ENCODE measurements around the gene LRCH1. TPM values are rescaled to one million over a fixed set of nuclear protein-coding genes. Genes with fewer than 3 reads are reported as not detected.

Gene LRCH1
- total and polyA plus RNA-seq, 2 of the 4 experiments (the other 2 are of a cell fraction), result 7.0 to 8.8 TPM

- H2BK15ac ChIP-seq (ENCODE audit: low read depth, low read length), result no peak overlapping the region
- dilution Hi-C loops (cut with HindIII; ENCODE audit: low sequenced_read_pairs, unreplicated experiment) (no loop called here), in situ Hi-C loops (cut with MboI; ENCODE audit: low sequenced_read_pairs) (no loop called here), intact Hi-C loops (cut with micrococcal nuclease) (no loop called here)
- peak overlapping the region; percentile 6; the same call in 1 of the 2 replicates for H3K14ac ChIP-seq (replicated peaks; ENCODE audit: low read depth, low read length)
- TF ChIP-seq CHD1 (IDR thresholded peaks at IDR 0.05; ENCODE audit: low read depth, low read length) (no peak), FOS (IDR thresholded peaks at IDR 0.05; ENCODE audit: low read depth, low read length) (no peak), BHLHE40 (IDR thresholded peaks at IDR 0.05; ENCODE audit: low read depth, low read length) (no peak), NFE2L2 (IDR thresholded peaks at IDR 0.05; ENCODE audit: low read depth, low read length) (no peak), RAD21 (IDR thresholded peaks at IDR 0.05; ENCODE audit: low read length) (no peak), CEBPB (IDR thresholded peaks at IDR 0.05; ENCODE audit: low read depth, low read length) (no peak), POLR2A (IDR thresholded peaks at IDR 0.05; ENCODE audit: low read depth, low read length) (no peak), SMC3 (IDR thresholded peaks at IDR 0.05; ENCODE audit: low read depth, low read length) (no peak), RFX5 (IDR thresholded peaks at IDR 0.05; ENCODE audit: low read depth, low read length) (no peak), RCOR1 (IDR thresholded peaks at IDR 0.05; ENCODE audit: insufficient replicate concordance, low read length) (no peak), MXI1 (IDR thresholded peaks at IDR 0.05; ENCODE audit: borderline replicate concordance, low read depth, low read length) (no peak), MAZ (IDR thresholded peaks at IDR 0.05; ENCODE audit: borderline replicate concordance, low read depth, low read length) (no peak), MAFK (IDR thresholded peaks at IDR 0.05; ENCODE audit: low read depth, low read length) (no peak), ELK1 (IDR thresholded peaks at IDR 0.05; ENCODE audit: borderline replicate concordance, low read depth, low read length) (no peak)
- TF ChIP-seq, protein P1, sequence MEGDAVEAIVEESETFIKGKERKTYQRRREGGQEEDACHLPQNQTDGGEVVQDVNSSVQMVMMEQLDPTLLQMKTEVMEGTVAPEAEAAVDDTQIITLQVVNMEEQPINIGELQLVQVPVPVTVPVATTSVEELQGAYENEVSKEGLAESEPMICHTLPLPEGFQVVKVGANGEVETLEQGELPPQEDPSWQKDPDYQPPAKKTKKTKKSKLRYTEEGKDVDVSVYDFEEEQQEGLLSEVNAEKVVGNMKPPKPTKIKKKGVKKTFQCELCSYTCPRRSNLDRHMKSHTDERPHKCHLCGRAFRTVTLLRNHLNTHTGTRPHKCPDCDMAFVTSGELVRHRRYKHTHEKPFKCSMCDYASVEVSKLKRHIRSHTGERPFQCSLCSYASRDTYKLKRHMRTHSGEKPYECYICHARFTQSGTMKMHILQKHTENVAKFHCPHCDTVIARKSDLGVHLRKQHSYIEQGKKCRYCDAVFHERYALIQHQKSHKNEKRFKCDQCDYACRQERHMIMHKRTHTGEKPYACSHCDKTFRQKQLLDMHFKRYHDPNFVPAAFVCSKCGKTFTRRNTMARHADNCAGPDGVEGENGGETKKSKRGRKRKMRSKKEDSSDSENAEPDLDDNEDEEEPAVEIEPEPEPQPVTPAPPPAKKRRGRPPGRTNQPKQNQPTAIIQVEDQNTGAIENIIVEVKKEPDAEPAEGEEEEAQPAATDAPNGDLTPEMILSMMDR (conservative IDR thresholded peaks at IDR 0.05; ENCODE audit: low read depth, low read length), result no peak
- TF ChIP-seq, protein P2, sequence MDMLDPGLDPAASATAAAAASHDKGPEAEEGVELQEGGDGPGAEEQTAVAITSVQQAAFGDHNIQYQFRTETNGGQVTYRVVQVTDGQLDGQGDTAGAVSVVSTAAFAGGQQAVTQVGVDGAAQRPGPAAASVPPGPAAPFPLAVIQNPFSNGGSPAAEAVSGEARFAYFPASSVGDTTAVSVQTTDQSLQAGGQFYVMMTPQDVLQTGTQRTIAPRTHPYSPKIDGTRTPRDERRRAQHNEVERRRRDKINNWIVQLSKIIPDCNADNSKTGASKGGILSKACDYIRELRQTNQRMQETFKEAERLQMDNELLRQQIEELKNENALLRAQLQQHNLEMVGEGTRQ (IDR thresholded peaks at IDR 0.05; ENCODE audit: low read depth, low read length), result no peak
- ATAC-seq (ENCODE audit: low read depth), result no peak
- H3K4me2 ChIP-seq (ENCODE audit: low read depth, low read length), result no peak overlapping the region
- H3K9ac ChIP-seq (ENCODE audit: low read depth, low read length), result no peak overlapping the region
- DNase-seq, result no peak
- H3K23ac ChIP-seq (ENCODE audit: low read depth, low read length), result no peak overlapping the region
- H2BK120ac ChIP-seq (ENCODE audit: low read depth, low read length), result no peak overlapping the region
- H3K79me1 ChIP-seq (ENCODE audit: low read depth in 1 of 2, low read length in 2 of 2), result peaks cover 0 to 10% of the 10 kb centered on the region in 2 experiments; a peak in 1 of 4 replicates
- no TSS peak for BruUV-seq (replicated peaks)
- no peak overlapping the region for H4K5ac ChIP-seq (ENCODE audit: low read depth, low read length)
- no peak overlapping the region for H3K27ac ChIP-seq (ENCODE audit: insufficient read depth, low read length)
- ChIA-PET CTCF (interaction anchor here (1.9 kb wide), 1 partner anchor 13 kb away, joined by 4 read pairs; no protein-coding TSS in a partner anchor), POLR2A (ENCODE audit: unreplicated experiment) (no interaction called here)
- no peak overlapping the region for H2BK20ac ChIP-seq (ENCODE audit: low read depth, low read length)
- no peaks in the 10 kb centered on the region for H4K20me1 ChIP-seq (ENCODE audit: insufficient read depth, low read length)
- peaks cover 4% of the 10 kb centered on the region; the same call in 1 of the 2 replicates for H3K4me1 ChIP-seq (ENCODE audit: control insufficient read depth, insufficient read depth, low read length)
- H4K8ac ChIP-seq (ENCODE audit: low read depth in 2 of 2, low read length in 2 of 2), result no peak overlapping the region
- H3K9me1 ChIP-seq (ENCODE audit: insufficient read depth, low read length), result peaks cover 10% of the 10 kb centered on the region
- no peaks in the 10 kb centered on the region for H3K9me3 ChIP-seq (ENCODE audit: control insufficient read depth, insufficient read depth, low read length)
- H3K18ac ChIP-seq (ENCODE audit: low read depth, low read length), result no peak overlapping the region
- no peak overlapping the region for H2BK5ac ChIP-seq (ENCODE audit: low read depth, low read length, poor library complexity, severe bottlenecking)
- WGBS, 2 experiments (ENCODE audit: extremely low coverage in 2 of 2, insufficient read length in 1 of 2), result no CpG with 5 or more reads among the region's 3 CpGs
- peak overlapping the region; percentile 33; the same call in 1 of the 2 replicates for H2AK5ac ChIP-seq (ENCODE audit: low read depth, low read length)
- H3K36me3 ChIP-seq (ENCODE audit: control insufficient read depth, insufficient read depth, low read length), result peaks cover 26% of the 10 kb centered on the region
- H3K4me3 ChIP-seq (ENCODE audit: insufficient read depth, low read depth, low read length), result no peak overlapping the region
- H4K91ac ChIP-seq (ENCODE audit: insufficient read depth, low read depth, low read length), result no peak overlapping the region
- H3K4ac ChIP-seq (ENCODE audit: low read depth, low read length), result peak overlapping the region; percentile 8; the same call in 1 of the 2 replicates
- no peak overlapping the region for H2AFZ ChIP-seq (replicated peaks; ENCODE audit: low read length, poor library complexity)
- no peaks in the 10 kb centered on the region for H3K27me3 ChIP-seq (ENCODE audit: control insufficient read depth, insufficient read depth, low read length)
- no peak overlapping the region for H3K56ac ChIP-seq (ENCODE audit: extremely low read depth, insufficient read depth, low read length)
- no peak overlapping the region for H2AK9ac ChIP-seq (replicated peaks; ENCODE audit: low read depth, low read length, poor library complexity)
Observed at GRCh38 chr13:46698014-46698413, 145.0 kb downstream of the LRCH1 start.
